HCT116 (cell line): ENCODE measurements around the gene DMD. TPM values are rescaled to one million over a fixed set of nuclear protein-coding genes. Genes with fewer than 3 reads are reported as not detected.

Experiments
- ATAC-seq: fragments of 200-7000 bp; cut with Tn5 transposase; 2 replicates; pipeline ENCODE4 v1.9.1; 2020; ENCODE audit warnings: mild to moderate bottlenecking, moderate library complexity
- BruUV-seq: library from RNA; stranded (reverse); fragments of 400-500 nt; replicated peaks from 2 replicates; lab custom pipeline; 2021; lab: Mats Ljungman, UMichigan
- CTCF ChIA-PET: fragments of 300-600 bp; sonication (Branson Sonifier 250); formaldehyde crosslinking; loops from one replicate; lab custom pipeline; 2021; ENCODE audit warnings: antibody characterized with exemption; lab: Charles Lee
- POLR2A ChIA-PET: fragments of 300-600, 350-600 bp; sonication (Branson Sonifier 250); formaldehyde crosslinking; loops from one replicate; lab custom pipeline; 2021; ENCODE audit warnings: antibody characterized with exemption; lab: Charles Lee
- RAD21 ChIA-PET, 2 experiments: fragments of 300-600 bp; sonication (Branson Sonifier 250); formaldehyde crosslinking; loops; one replicate each; lab custom pipeline; 2023; ENCODE audit warnings: low total read pairs in 2 of 2; ENCODE audit not compliant: uncharacterized antibody in 2 of 2, unreplicated experiment in 2 of 2, low non-redundant PET in 1 of 2; lab: Charles Lee
- DNase-seq: peaks from one replicate; pipeline ENCODE4 v3.0.0-alpha.2; 2010; ENCODE audit warnings: low read depth, low spot score
- H2AFZ ChIP-seq: fragments of 200-600 bp; shearing (Covaris generic), sonication (generic); 2 replicates; pipeline ENCODE4 v1.6.1; 2017; ENCODE audit warnings: low read depth, mixed run types, mixed read lengths, antibody characterized with exemption, low read length; ENCODE audit not compliant: poor library complexity, severe bottlenecking
- H3K27ac ChIP-seq: 2 replicates; pipeline ENCODE4 v1.5.1; 2012; ENCODE audit warnings: low read depth, low read length
- H3K27me3 ChIP-seq: fragments of 200-600 bp; sonication (generic); 2 replicates; pipeline ENCODE4 v1.6.1; 2016; ENCODE audit warnings: mixed run types, low read length, mixed read lengths; ENCODE audit not compliant: insufficient read depth
- H3K36me3 ChIP-seq, 2 experiments: fragments of 200-500 bp in 1 of 2; fragments of 200-600 bp in 1 of 2; sonication (Bioruptor generic) in 1 of 2; sonication (generic) in 1 of 2; 2 replicates each; pipeline versions ENCODE4 v1.5.1 to v1.6.1; 2014 to 2016; ENCODE audit warnings: low read length in 2 of 2, inconsistent platforms in 1 of 2, mixed read lengths in 1 of 2, mixed run types in 1 of 2; ENCODE audit not compliant: insufficient read depth in 2 of 2, control insufficient read depth in 1 of 2
- H3K4me1 ChIP-seq, 2 experiments: fragments of 200-600 bp in 1 of 2; sonication (generic) in 1 of 2; 2 replicates each; pipeline versions ENCODE4 v1.5.1 to v1.6.1; 2012 to 2017; ENCODE audit warnings: low read length in 2 of 2, inconsistent platforms in 1 of 2, mild to moderate bottlenecking in 1 of 2, mixed read lengths in 1 of 2, mixed run types in 1 of 2, moderate library complexity in 1 of 2; ENCODE audit not compliant: insufficient read depth in 2 of 2, control insufficient read depth in 1 of 2
- H3K4me2 ChIP-seq: fragments of 200-600 bp; sonication (generic); 2 replicates; pipeline ENCODE4 v1.6.1; 2017; ENCODE audit warnings: mixed run types, low read length, mixed read lengths
- H3K4me3 ChIP-seq, 2 experiments: fragments of 200-600 bp in 1 of 2; sonication (generic) in 1 of 2; replicated peaks in 1 of 2; 2 replicates each; pipeline ENCODE4 v1.5.1; 2011 to 2016; ENCODE audit warnings: low read length in 2 of 2, control low read depth in 1 of 2, low read depth in 1 of 2, mild to moderate bottlenecking in 1 of 2, mixed read lengths in 1 of 2, mixed run types in 1 of 2
- H3K79me2 ChIP-seq: fragments of 200-600 bp; sonication (generic); 2 replicates; pipeline ENCODE4 v1.6.1; 2017; ENCODE audit warnings: mild to moderate bottlenecking, mixed run types, low read length, moderate library complexity, mixed read lengths; ENCODE audit not compliant: insufficient read depth
- H3K9ac ChIP-seq: fragments of 200-600 bp; sonication (generic); 2 replicates; pipeline ENCODE4 v1.6.1; 2016; ENCODE audit warnings: low read length, mixed read lengths
- H3K9me2 ChIP-seq: fragments of 200-600 bp; sonication (generic), shearing (Covaris generic); 2 replicates; pipeline ENCODE4 v1.6.1; 2017; ENCODE audit warnings: mixed run types, mild to moderate bottlenecking, moderate library complexity; ENCODE audit not compliant: insufficient read depth
- H3K9me3 ChIP-seq, 2 experiments: fragments of 200-500 bp in 1 of 2; fragments of 200-600 bp in 1 of 2; sonication (Bioruptor generic) in 1 of 2; sonication (generic) in 1 of 2; 2 replicates each; pipeline ENCODE4 v1.6.1; 2014 to 2017; ENCODE audit warnings: low read length in 2 of 2, mixed read lengths in 2 of 2, inconsistent platforms in 1 of 2, low read depth in 1 of 2, mild to moderate bottlenecking in 1 of 2, mixed run types in 1 of 2, moderate library complexity in 1 of 2; ENCODE audit not compliant: control insufficient read depth in 1 of 2, insufficient read depth in 1 of 2
- H4K20me1 ChIP-seq: fragments of 200-600 bp; sonication (generic), shearing (Covaris generic); 2 replicates; pipeline ENCODE4 v1.6.1; 2017; ENCODE audit warnings: mixed run types, mild to moderate bottlenecking, moderate library complexity; ENCODE audit not compliant: insufficient read depth
- ATF3 ChIP-seq: IDR thresholded peaks from 2 replicates; pipeline ENCODE4 v1.6.1; 2012
- CEBPB ChIP-seq: IDR thresholded peaks from 2 replicates; pipeline ENCODE4 v1.6.1; 2012; ENCODE audit warnings: low read depth
- ELF1 ChIP-seq: IDR thresholded peaks from 2 replicates; pipeline ENCODE4 v1.6.1; 2012; ENCODE audit warnings: low read depth, borderline replicate concordance
- EZH2phosphoT487 ChIP-seq: fragments of 200-600 bp; IDR thresholded peaks from 2 replicates; pipeline ENCODE4 v1.6.1; 2018; ENCODE audit warnings: antibody characterized with exemption, borderline replicate concordance
- JUND ChIP-seq: IDR thresholded peaks from 2 replicates; pipeline ENCODE4 v1.6.1; 2012
- POLR2A ChIP-seq: IDR thresholded peaks from 2 replicates; pipeline ENCODE4 v1.7.0; 2011; ENCODE audit warnings: borderline replicate concordance; ENCODE audit not compliant: insufficient read depth, insufficient read length; ENCODE audit errors: extremely low read depth
- POLR2AphosphoS5 ChIP-seq: IDR thresholded peaks from 2 replicates; pipeline ENCODE4 v1.6.1; 2011; ENCODE audit warnings: mild to moderate bottlenecking, low read depth, low read length, moderate library complexity
- RAD21 ChIP-seq: IDR thresholded peaks from 2 replicates; pipeline ENCODE4 v1.6.1; 2012; ENCODE audit warnings: low read depth, mild to moderate bottlenecking
- TCF7L2 ChIP-seq: IDR thresholded peaks from 2 replicates; pipeline ENCODE4 v1.7.0; 2011; ENCODE audit warnings: borderline replicate concordance, inconsistent platforms; ENCODE audit not compliant: insufficient read depth, insufficient read length; ENCODE audit errors: extremely low read depth
- YY1 ChIP-seq: IDR thresholded peaks from 2 replicates; pipeline ENCODE4 v1.6.1; 2011; ENCODE audit warnings: low read length, low read depth, moderate library complexity, mild to moderate bottlenecking; ENCODE audit not compliant: insufficient replicate concordance; ENCODE audit errors: extremely low read depth
- ZFX ChIP-seq: fragments of 450-650 bp; IDR thresholded peaks from 2 replicates; pipeline ENCODE4 v1.6.1; 2017
- ZNF274 ChIP-seq: fragments of 200-500 bp; sonication (Bioruptor generic); IDR thresholded peaks from 2 replicates; pipeline ENCODE4 v1.6.1; 2014; ENCODE audit warnings: mild to moderate bottlenecking, low read depth, low read length, inconsistent platforms
- intact Hi-C: fragments of 100-400 bp; cut with micrococcal nuclease; formaldehyde crosslinking; loops from 2 replicates; pipeline ENCODE4 v1.10.0; 2022
- total RNA-seq: library from RNA; stranded (reverse); gene quantifications from one replicate; pipeline ENCODE4 v1.2.1, GENCODE V29; 2021; ENCODE audit not compliant: unreplicated experiment
- TF ChIP-seq, protein P1 (sequence below), 3 experiments: fragments of 200-600 bp in 1 of 3; sonication (generic) in 1 of 3; IDR thresholded peaks in 2 of 3; conservative IDR thresholded peaks in 1 of 3; 2 replicates each; pipeline ENCODE4 v1.5.1; 2012 to 2017; ENCODE audit warnings: low read depth in 2 of 3, low read length in 2 of 3, antibody characterized with exemption in 1 of 3, borderline replicate concordance in 1 of 3, control low read depth in 1 of 3, mild to moderate bottlenecking in 1 of 3, mixed read lengths in 1 of 3, mixed run types in 1 of 3, moderate library complexity in 1 of 3; ENCODE audit not compliant: insufficient read depth in 1 of 3

DMD gene
- total RNA-seq, 1 experiment from 2014 or later, result 0.05 TPM

DNA sequence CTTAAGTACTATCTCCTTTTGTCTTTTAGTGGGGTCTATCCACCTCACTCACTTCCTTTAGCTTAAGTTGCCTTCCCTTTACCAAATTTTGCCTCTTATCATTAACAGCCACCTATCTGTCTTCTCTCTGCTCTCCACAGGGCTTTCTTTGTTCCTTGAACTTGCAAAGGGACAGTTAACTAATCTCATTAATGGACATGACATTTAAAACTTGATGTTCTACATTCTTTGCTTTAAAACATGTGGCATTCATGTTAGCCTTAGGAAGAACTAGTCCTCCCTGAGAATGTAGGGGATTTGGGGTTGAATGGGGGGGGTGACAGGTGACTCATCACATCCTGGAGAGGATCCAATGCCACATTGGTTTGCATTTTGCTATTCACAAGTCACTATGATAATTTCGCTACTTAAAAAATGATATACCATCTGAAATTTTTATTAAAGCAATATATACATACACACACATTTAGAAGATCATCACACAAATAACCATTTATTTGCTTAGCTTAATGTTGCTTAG lies 41.0 kb upstream of the DMD start:
- POLR2A ChIA-PET, result no interaction called here

More for the DNA sequence above, 41.0 kb upstream of the DMD start:
- ATAC-seq (no peak), DNase-seq (no peak)
- Histone ChIP-seq H4K20me1 (no peaks in the 10 kb centered on the region), H3K9me3 (no peaks in the 10 kb centered on the region), H3K4me3 (no peak overlapping the region)
- intact Hi-C loops, result no loop called here
- no TSS peak for BruUV-seq
- no peak for TF ChIP-seq TCF7L2
- no peak for TF ChIP-seq YY1
- no peak for TF ChIP-seq JUND
- TF ChIP-seq ELF1, result no peak
- no peak for TF ChIP-seq EZH2phosphoT487
- TF ChIP-seq POLR2AphosphoS5, result no peak
- no peak for TF ChIP-seq RAD21
- no peak for TF ChIP-seq ZNF274
- TF ChIP-seq, protein P1, sequence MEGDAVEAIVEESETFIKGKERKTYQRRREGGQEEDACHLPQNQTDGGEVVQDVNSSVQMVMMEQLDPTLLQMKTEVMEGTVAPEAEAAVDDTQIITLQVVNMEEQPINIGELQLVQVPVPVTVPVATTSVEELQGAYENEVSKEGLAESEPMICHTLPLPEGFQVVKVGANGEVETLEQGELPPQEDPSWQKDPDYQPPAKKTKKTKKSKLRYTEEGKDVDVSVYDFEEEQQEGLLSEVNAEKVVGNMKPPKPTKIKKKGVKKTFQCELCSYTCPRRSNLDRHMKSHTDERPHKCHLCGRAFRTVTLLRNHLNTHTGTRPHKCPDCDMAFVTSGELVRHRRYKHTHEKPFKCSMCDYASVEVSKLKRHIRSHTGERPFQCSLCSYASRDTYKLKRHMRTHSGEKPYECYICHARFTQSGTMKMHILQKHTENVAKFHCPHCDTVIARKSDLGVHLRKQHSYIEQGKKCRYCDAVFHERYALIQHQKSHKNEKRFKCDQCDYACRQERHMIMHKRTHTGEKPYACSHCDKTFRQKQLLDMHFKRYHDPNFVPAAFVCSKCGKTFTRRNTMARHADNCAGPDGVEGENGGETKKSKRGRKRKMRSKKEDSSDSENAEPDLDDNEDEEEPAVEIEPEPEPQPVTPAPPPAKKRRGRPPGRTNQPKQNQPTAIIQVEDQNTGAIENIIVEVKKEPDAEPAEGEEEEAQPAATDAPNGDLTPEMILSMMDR (IDR thresholded peaks at IDR 0.05 in 2 of 3, conservative IDR thresholded peaks at IDR 0.05 in 1 of 3; ENCODE audit: borderline replicate concordance in 1 of 3, insufficient read depth in 1 of 3, low read depth in 2 of 3, low read length in 2 of 3), result no peak
- TF ChIP-seq ZFX, result no peak
- no peak for TF ChIP-seq POLR2A
- TF ChIP-seq ATF3, result no peak
- no peak for TF ChIP-seq CEBPB
- TF ChIP-seq, all 23 proteins: peak for 0
- H3K4me2 ChIP-seq, result no peak overlapping the region
- H3K79me2 ChIP-seq, result no peaks in the 10 kb centered on the region
- ChIA-PET CTCF (no interaction called here), RAD21 (no interaction called here)
- no peaks in the 10 kb centered on the region for H3K27me3 ChIP-seq
- no peaks in the 10 kb centered on the region for H3K36me3 ChIP-seq
- no peaks in the 10 kb centered on the region for H3K4me1 ChIP-seq
- H2AFZ ChIP-seq, result no peak overlapping the region
- H3K9ac ChIP-seq, result no peak overlapping the region
- H3K27ac ChIP-seq, result no peak overlapping the region
- H3K9me2 ChIP-seq, result no peaks in the 10 kb centered on the region
